CD4-positive, alpha-beta T cell treated with Interleukin-6 at 100 ng/mL for 8 hours (primary cell): Measurements from ENCODE around the gene PRR7.
A peak's percentile ranks its signal among the peaks of the same experiment; 100 is the strongest.

Experiments used
- DNase-seq: peaks from one replicate; pipeline ENCODE4 v3.0.0-alpha.2; 2020; ENCODE audit warnings: mixed read lengths, low spot score

Gene PRR7

GRCh38 chr5:177469750-177470525, 23.3 kb downstream of the PRR7 start:
- no peak for DNase-seq

DNA sequence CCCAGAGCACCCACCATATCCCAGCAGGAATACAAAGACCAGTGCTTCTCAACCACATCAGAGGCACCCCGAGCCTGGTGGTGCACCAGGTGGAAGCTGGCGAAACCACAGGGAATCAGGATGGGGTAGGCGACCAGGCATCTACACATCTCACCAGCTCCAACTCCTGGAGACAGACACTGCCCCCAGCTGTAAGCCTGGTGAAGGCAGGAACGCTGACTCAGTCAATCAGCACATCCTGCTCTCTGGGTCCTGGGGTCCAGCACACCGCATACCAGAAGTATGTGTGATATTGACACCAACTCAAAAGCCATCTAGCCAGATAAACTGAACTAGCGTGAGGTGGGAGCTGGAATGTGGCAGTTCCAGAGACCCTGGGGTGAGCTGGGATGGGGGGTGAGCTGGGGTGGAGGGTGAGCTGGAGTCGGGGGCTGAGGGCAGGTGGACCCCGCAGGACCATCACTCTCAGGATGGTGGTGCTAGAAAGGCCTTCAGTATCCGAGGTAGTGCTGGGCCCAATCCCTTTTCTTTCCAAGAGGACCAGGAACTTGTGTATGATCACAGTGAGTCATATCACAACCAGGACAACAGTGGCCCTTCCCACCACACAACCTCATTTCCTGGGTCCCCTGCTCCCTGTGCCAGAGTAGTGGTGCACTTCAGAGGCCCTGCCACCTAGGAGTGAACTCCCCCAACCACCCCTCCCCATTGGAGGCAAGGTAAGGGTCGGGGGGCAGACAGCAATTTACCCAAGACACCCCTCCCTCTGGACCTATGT, 24.3 kb downstream of the PRR7 start:
- no peak for DNase-seq

DNA sequence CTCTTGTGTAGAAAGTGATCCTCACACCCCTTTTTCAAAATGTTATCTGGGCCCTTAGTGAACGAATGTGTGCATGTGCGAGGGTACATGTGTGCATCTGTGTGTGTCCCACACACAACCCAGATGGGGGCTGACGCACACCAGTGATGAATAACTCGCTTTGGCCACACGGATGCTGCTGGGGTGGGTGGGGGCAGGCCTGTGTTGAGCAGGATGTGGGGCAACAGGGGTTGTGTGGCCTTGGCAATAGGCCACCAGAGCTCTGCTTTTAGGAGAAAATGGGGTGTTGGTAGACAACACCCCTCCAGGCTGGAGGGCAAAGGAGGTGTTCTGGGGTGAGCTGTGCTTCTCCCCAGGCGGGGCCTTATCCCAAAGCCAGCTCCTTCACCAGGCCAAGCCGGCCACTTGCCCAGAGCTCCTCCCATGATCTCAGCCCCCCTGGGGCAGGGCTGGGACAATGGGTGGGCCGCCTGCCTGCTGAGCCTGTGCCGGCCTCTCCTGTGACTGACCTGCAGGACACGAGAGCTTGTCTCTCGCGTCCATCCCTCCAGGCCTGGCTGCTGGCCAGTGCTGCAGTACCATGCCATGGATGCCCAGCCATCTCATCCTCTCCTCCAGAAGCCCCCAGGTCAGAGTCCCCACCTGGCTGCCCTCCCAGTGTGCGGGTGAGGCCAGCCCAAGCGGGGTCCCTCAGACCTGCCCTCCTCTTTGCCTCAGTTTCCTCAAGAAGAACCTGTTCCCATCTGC, 25.2 kb downstream of the PRR7 start:
- DNase-seq, result no peak

DNA sequence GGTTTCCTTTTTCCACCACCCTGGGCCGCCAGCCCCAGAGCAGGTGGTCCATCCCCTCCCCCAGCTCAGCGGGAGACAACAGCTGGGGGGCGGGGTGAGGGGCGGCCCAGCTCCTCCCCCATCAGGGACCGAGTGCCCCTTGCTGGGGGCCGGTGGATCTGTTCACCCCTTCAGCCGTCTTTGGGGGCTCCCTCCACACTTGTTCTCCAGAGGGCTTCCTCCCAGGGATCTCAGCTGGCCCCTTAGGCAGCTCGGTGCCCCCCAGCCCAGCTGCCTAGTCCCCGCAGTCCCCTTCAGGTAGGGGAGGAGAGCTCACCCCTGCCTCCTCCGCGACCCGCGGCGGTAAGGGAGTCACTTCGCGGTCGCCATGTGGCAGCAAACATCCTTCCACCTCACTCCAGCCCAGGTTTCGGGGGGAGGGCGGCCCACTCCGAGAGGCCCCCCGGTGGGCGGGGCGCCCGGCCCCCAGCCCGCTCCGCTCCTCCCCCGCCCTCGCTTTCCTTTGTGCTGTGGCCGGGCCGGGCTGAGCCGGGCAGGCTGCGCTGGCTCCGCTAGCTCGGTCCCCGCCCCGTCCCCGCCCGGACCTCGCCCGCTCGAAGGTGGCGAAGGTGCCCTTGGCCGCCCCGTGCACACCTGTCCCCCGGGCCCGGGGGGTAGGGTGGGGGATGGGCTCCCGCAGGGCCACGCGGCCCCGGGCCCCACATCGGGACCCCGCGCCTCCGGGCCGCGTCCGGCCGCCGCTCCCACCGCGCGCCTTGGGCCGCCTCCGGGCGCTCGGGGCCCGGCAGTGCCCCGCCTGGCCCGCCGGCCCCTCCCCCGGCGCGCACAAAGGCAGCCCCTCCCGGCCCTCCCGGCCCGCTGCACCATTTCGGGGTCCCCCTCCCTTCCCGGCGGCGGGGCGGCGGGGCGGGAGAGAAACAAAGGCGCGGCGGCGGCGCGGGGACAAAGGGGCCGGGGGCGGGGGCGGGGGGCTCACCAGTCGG, 26.1 kb downstream of the PRR7 start:
- DNase-seq, result peak; percentile 31

GRCh38 chr5:177473443-177474001, 26.9 kb downstream of the PRR7 start, which contains the start of gene DBN1:
Gene DBN1 (minus strand): TSS chr5:177473634. CDS start chr5:177473521, 113 bp downstream.
- no peak for DNase-seq

DNA sequence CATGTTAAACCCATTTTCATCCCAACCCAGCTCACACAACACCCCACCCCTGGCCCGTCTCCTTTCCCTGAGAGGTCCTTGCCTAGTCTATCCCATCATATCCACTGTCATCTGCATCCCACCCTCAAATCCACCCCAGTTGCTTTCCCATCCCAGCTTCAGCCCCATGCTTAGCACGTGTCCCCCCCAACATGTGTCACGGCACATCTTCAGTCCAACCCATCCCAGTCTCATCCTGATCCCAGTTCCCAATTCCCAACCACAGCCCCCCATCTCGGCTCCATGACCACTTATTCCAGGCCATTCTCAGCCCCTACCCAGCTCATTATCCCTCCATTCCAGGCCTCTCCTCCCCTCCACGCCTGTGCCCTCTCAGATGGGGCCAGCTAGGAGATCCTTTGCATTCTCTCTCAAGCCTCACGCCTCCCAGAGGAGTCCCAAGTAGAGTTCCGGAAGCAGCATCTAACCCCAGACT, 27.4 kb downstream of the PRR7 start:
- DNase-seq, result no peak

DNA sequence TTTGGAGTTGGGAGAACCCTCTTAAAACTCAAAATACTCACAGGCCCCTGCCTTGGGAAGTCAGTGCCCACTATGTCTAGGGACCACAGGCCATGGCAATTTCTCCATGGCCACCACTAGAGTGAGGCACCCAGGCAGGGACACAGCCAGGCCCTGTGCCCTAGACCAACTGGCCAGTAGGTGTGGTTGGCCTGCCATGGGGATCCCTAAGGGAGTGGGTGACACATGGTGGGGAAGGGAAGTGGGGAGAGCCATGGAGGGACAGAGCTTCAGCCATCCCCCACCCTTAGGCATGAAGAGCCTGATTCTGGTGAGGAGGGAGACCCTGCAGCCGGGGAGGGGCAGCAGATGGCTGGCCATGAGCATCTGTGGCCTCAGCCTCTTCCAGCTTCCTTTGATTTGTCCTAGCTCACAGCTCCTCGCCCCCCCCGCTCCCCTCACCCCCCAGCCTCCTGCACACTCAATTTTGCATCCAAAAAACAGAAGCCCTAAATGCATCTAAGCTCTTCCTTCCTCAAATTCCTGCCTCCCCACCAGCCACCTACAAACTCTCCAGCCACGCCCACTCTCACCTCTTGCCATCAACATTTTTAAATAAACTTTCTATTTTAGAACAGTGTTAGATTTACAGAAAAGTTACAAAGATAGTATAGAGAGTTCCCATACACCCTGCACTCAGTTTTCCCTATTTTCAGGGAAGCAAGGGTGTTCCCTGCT, 28.4 kb downstream of the PRR7 start:
- DNase-seq, result no peak

DNA sequence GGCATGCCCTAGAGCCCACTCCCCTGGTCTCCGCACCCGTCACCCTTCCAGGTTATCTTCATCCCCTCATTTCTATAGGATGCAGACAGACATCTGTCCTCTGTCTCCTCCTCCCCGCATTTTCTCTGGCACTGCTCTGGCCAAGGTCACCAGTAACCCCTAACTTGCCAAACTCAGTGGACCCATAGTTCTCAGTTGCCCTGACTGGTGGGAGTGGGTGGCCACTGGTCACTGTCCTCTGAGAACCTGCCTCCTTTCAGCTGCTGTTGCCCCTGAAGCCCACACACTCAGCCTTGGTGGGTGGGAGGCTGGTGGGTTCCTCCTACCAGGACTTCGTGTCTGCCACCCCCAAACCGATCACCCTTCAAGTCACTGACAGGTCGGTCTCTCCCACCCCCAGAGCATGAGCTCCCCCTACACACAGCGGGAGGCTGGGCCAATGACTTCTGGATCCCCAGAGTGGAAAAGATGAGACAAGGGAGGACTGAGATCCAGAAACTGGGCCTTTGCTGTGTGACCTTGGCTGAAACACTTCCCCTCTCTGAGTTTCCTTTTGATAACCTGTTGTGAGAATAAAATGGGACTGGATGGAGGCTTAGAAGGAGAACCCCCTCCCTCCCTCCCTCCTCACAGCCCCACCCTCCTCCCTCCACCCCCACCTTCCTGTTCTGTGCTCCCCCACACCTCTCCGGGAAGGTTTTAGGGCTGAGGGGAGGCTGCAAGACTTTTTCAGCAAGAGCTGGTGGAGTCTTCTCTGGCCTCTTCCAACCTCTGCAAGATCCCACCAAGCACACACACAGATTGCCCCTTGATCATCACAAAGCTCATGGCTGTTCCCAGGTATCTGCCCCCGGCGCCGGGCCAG, 29.2 kb downstream of the PRR7 start:
- DNase-seq, result no peak

DNA sequence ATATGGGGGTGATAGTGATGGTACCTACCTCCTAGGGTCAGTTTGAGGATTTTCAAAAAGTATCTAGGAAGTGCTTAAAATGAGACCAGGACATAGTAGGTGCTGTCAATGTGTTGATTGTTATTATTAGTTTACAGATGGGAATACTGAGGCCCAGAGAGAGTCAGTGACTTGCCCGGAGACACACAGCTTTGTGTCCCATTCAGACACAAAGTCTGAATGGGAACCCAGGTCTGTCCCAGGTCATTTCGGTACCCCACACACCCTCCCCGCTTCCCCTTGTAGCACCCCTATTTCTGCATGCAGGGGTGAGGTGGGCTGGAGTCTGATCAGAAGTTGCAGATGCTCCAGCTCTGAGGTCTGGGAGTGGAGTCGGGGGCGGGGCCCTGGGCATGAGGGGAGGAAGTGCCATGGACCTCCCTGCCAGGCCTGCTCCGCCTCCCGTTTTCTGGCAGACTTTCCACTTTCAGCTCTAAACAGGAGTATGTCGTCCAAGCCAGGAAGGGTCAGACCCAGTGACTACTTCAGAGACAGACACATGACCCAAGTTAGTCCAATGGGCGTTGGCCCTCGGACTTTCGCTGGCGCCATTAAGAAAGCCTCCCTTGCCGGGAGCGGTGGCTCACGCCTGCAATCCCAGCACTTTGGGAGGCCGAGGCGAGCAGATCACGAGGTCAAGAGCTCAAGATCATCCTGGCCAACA, 30.1 kb downstream of the PRR7 start:
- no peak for DNase-seq

DNA sequence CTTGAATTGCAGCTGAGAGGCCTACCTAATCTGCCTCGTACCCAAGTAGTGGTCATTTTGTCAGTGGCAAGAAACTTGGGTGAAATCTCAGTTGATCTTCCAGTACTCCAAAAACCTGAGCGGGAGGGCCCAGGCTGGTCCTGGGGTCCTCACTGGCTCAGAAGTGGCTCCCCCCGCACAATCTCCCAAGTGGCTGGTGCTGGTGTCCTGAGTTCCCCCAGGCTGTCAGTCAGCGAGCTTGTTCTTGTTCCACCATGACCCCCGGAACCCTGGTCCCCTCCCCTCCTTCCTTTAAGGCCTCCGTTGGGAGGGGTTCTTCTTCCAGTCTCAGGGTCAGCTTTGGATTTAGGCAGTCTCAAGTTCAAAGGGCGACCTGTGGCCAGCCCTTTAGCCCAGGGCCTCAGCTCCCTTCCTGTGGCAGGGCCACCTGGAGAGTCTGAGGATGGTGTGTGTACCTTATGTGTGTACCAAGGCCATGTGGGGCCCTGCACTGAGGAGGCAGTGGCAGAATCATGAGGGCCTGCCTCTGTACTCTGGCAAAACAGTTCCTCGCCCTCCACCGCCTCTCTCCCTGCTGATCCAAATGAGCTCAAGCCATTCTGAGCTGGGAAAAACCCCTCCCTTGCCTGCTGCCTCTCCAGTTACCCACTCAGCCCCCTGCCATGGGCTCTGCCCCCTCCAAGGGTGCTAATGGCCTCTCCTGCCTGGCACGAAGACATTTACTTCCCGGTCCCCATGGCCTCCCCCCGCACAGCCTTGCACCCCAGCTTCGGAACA, 31.3 kb downstream of the PRR7 start:
- DNase-seq, result no peak

DNA sequence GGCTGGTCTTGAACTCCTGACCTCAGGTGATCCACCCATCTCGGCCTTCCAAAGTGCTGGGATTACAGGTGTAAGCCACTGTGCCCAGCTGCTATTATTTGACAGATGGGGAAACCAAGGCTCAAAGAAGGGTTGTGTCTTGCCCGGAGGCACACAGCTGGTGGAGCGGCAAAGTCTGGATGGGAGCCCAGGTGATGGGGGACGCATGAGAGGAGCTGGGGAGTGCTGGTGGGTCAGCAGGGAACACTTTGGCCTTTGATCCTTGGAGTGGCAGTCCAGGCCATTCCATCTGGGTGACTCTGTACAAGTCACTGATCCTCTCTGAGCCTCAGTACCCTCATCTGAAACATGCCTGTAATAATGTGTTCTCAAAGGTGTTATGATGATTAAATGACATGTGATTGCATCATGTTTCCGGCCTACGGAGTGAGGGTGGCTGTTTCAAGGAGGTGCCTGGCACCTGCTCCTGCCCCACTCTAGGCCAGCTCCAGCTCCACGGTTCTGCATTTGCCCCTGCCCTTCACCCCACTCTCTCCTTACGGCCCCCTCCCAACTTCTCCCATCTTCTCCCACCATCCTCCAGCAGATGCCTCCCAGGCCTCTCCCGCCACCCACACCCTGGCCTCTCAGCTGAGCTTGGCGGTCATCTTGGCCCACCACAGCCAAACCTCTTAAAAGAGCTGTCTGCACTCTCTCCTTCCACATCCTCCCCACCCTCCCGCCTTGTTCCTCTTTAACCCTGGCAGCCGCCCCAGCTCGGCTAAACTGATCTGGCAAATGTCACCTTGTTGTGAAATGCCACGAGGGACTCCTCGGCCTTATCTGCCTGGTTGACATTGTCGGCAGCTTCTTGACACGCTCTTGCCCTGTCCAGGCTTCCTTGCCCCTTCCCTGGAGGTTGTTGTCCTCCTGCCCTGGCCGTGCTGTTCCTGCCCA, 32.4 kb downstream of the PRR7 start:
- peak; percentile 25 for DNase-seq

- DNase-seq, result no peak
Observed at GRCh38 chr5:177479774-177480173, 33.2 kb downstream of the PRR7 start.

DNA sequence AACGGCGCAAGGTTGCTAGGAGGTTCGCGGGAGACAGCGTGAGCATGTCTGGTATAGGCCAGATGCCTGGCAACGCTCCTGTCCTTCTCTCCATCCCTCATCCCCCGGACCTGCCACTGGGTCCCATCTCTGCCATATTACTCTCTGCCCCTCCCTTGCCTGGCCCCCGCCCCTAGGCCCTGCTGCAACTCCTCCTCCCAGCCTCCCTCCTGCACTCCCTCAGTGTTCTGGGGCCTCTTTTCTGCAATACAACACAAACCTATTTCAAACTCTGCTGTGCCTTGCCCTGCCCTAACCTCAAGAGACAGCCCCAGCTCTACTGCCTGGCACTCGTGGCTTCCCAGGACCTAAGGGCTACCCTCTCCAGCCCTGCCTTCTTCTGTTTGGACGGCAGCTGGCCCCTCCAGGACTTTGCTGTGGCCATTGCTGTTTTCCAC, 35.8 kb downstream of the PRR7 start:
- DNase-seq, result no peak

DNA sequence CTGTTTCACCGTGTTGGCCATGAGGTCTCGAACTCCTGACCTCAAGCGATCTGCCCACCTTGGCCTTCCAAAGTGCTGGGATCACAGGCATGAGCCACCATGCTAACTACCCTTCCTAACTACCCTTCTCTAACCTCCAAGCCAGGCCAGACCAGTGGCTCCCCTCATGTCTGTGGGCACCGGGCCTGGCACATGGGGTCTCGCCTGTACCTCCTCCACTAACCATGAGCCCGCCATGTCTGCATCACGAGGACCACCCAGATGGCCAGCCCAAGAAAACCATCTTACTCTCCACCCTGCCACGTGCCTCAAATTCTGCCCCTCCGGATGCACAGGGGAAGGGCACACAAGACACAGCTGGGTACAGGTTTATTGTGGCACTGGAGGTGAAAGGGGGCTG, 36.4 kb downstream of the PRR7 start:
- DNase-seq, result no peak

DNA sequence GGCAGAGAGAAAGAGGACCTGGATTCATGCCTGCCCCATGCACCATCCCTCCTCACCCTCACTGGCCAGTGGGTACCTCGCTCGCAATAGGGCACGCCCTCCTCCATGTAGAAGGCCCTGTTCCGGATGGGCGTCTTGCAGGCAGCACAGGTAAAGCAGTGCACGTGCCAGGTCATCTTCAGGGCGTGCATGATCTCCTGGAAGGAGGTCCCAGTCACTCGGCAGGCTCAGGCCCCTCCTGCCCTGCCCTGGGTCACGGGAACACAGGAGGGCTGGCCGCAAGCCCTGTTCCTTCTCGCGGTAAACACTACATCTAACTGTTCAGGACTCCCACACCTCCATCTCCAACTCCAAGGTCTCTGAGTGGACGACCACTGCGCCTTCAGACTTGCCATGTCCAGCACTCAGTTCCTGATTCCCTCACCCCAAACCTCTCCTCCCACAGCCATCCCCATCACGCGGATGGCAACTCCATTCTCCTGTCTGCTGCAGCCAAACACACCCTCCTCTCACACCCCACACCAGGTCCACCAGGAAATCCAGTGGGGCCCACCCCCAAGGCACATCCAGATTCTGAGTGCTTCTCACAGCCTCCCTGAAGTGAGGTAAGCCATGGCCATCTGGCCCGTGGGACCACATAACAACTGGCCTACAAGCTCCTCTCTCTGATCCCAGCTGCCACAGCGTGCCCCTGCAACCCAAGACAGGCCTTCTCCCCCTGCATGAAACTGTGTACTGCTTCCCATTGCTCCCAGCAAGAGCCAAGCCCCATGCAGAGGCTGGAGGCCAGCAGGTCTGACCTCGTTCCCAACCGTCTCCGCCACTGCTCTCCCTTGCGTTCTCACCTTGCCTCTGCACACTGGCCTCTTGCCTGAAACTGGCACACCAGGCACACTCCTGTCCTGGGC, 37.6 kb downstream of the PRR7 start:
- no peak for DNase-seq
